H1 (cell line): ENCODE results near the gene SYP. TPM values are rescaled to one million over a fixed set of nuclear protein-coding genes. Genes with fewer than 3 reads are reported as not detected.

Experiments
- CTCF ChIA-PET: fragments of 300-600 bp; sonication (Branson Sonifier 250); formaldehyde crosslinking; loops from one replicate; lab custom pipeline; 2021; ENCODE audit not compliant: partially characterized antibody; lab: Charles Lee
- POLR2A ChIA-PET: fragments of 300-600 bp; sonication (Branson Sonifier 250); formaldehyde crosslinking; loops from one replicate; lab custom pipeline; 2021; ENCODE audit warnings: inconsistent platforms; ENCODE audit not compliant: partially characterized antibody; lab: Charles Lee
- DNase-seq, 2 experiments: peaks; one replicate each; pipeline versions ENCODE4 v3.0.0 to v3.0.0-alpha.2; 2010 to 2022; ENCODE audit warnings: low spot score in 2 of 2, low read depth in 1 of 2, mixed read lengths in 1 of 2
- FAIRE-seq: peaks from 2 replicates; lab custom pipeline; 2011; peaks lifted over from hg19 to GRCh38; lab: Jason Lieb, UNC
- H2AFZ ChIP-seq: 2 replicates; pipeline ENCODE4 v1.8.1; 2012; ENCODE audit warnings: low read length, inconsistent platforms
- H2AK5ac ChIP-seq: 2 replicates; pipeline ENCODE4 v1.6.1; 2013; ENCODE audit warnings: low read depth, low read length
- H2BK120ac ChIP-seq: replicated peaks from 2 replicates; pipeline ENCODE3; 2013; ENCODE audit warnings: low read depth, low read length, inconsistent platforms
- H2BK12ac ChIP-seq: 2 replicates; pipeline ENCODE4 v1.6.1; 2013; ENCODE audit warnings: low read depth, low read length
- H2BK15ac ChIP-seq: 2 replicates; pipeline ENCODE4 v1.6.1; 2013; ENCODE audit warnings: low read length
- H2BK20ac ChIP-seq: 2 replicates; pipeline ENCODE4 v1.6.1; 2013; ENCODE audit warnings: low read length
- H2BK5ac ChIP-seq: 2 replicates; pipeline ENCODE4 v1.6.1; 2013; ENCODE audit warnings: low read depth, low read length
- H3K14ac ChIP-seq: 2 replicates; pipeline ENCODE4 v1.6.1; 2013; ENCODE audit warnings: inconsistent platforms; ENCODE audit not compliant: insufficient read length
- H3K18ac ChIP-seq: 2 replicates; pipeline ENCODE4 v1.6.1; 2013; ENCODE audit warnings: low read length; ENCODE audit errors: extremely low read depth
- H3K23ac ChIP-seq: 2 replicates; pipeline ENCODE4 v1.6.1; 2013; ENCODE audit warnings: inconsistent platforms; ENCODE audit not compliant: insufficient read length
- H3K23me2 ChIP-seq: 2 replicates; pipeline ENCODE4 v1.6.1; 2013; ENCODE audit warnings: low read depth, low read length
- H3K27ac ChIP-seq: 2 replicates; pipeline ENCODE4 v1.6.1; 2011; ENCODE audit warnings: low read depth, low read length, inconsistent platforms
- H3K27me3 ChIP-seq, 4 experiments: replicated peaks in 1 of 4; 1 replicate in 1 of 4; 2 replicates in 3 of 4; pipeline versions ENCODE4 v1.6.1 to v1.8.1; 2011 to 2013; ENCODE audit warnings: low read length in 3 of 4, mild to moderate bottlenecking in 3 of 4, inconsistent platforms in 2 of 4, mixed read lengths in 2 of 4, moderate library complexity in 1 of 4; ENCODE audit not compliant: control insufficient read depth in 3 of 4, insufficient read depth in 3 of 4; ENCODE audit errors: extremely low read depth in 1 of 4
- H3K36me3 ChIP-seq, 4 experiments: 2 replicates each; pipeline versions ENCODE4 v1.6.1 to v1.8.1; 2011 to 2013; ENCODE audit warnings: mild to moderate bottlenecking in 4 of 4, low read length in 3 of 4, moderate library complexity in 2 of 4, control low read depth in 1 of 4, inconsistent platforms in 1 of 4; ENCODE audit not compliant: insufficient read depth in 4 of 4, control insufficient read depth in 2 of 4
- H3K4ac ChIP-seq: replicated peaks from 2 replicates; pipeline ENCODE3; 2013; ENCODE audit warnings: low read length, low read depth, mixed read lengths, inconsistent platforms; ENCODE audit not compliant: insufficient read length
- H3K4me1 ChIP-seq, 4 experiments: replicated peaks in 1 of 4; 1 replicate in 1 of 4; 2 replicates in 3 of 4; pipeline versions ENCODE4 v1.6.1 to v1.8.1; 2011 to 2013; ENCODE audit warnings: low read length in 3 of 4, inconsistent platforms in 2 of 4, mixed read lengths in 1 of 4; ENCODE audit not compliant: insufficient read depth in 4 of 4, control insufficient read depth in 3 of 4
- H3K4me2 ChIP-seq, 2 experiments: 2 replicates each; pipeline versions ENCODE4 v1.6.1 to v1.8.1; 2011 to 2013; ENCODE audit warnings: low read depth in 2 of 2, low read length in 2 of 2, control low read depth in 1 of 2, inconsistent platforms in 1 of 2, mild to moderate bottlenecking in 1 of 2; ENCODE audit not compliant: insufficient read depth in 1 of 2
- H3K4me3 ChIP-seq, 4 experiments: fragments of 200-600, 300-600 bp in 1 of 4; sonication (generic), shearing (Covaris generic), sonication (Bioruptor Twin) in 1 of 4; 2 replicates each; pipeline versions ENCODE4 v1.5.1 to v1.8.1; 2011 to 2016; ENCODE audit warnings: low read length in 4 of 4, low read depth in 3 of 4, control low read depth in 2 of 4, inconsistent platforms in 2 of 4, mild to moderate bottlenecking in 2 of 4, mixed read lengths in 1 of 4, moderate library complexity in 1 of 4; ENCODE audit not compliant: insufficient read depth in 2 of 4; ENCODE audit errors: extremely low read depth in 1 of 4
- H3K56ac ChIP-seq: replicated peaks from 2 replicates; pipeline ENCODE3; 2013; ENCODE audit warnings: low read depth, mild to moderate bottlenecking, mixed read lengths, low read length, inconsistent platforms; ENCODE audit not compliant: insufficient read length
- H3K79me1 ChIP-seq: 2 replicates; pipeline ENCODE4 v1.6.1; 2013; ENCODE audit warnings: low read depth, low read length, control low read depth
- H3K79me2 ChIP-seq, 2 experiments: 2 replicates each; pipeline versions ENCODE4 v1.6.1 to v1.8.1; 2012 to 2013; ENCODE audit warnings: low read length in 2 of 2, mild to moderate bottlenecking in 2 of 2, inconsistent platforms in 1 of 2; ENCODE audit not compliant: insufficient read depth in 2 of 2, control insufficient read depth in 1 of 2
- H3K9ac ChIP-seq, 4 experiments: replicated peaks in 1 of 4; 1 replicate in 1 of 4; 2 replicates in 3 of 4; pipeline versions ENCODE4 v1.6.1 to v1.8.1; 2011 to 2013; ENCODE audit warnings: low read depth in 3 of 4, low read length in 3 of 4, control low read depth in 2 of 4, mild to moderate bottlenecking in 2 of 4, moderate library complexity in 2 of 4, inconsistent platforms in 1 of 4; ENCODE audit errors: extremely low read depth in 1 of 4
- H3K9me3 ChIP-seq, 2 experiments: 2 replicates each; pipeline versions ENCODE4 v1.6.1 to v1.8.1; 2012 to 2013; ENCODE audit warnings: mild to moderate bottlenecking in 2 of 2, moderate library complexity in 2 of 2, control low read depth in 1 of 2, inconsistent platforms in 1 of 2, low read depth in 1 of 2, low read length in 1 of 2, mixed read lengths in 1 of 2; ENCODE audit not compliant: insufficient read depth in 2 of 2
- H4K20me1 ChIP-seq, 2 experiments: replicated peaks in 1 of 2; 2 replicates each; pipeline versions ENCODE3 to v1.8.1; 2011 to 2013; ENCODE audit warnings: inconsistent platforms in 2 of 2, low read length in 2 of 2, mild to moderate bottlenecking in 1 of 2; ENCODE audit not compliant: insufficient read depth in 2 of 2, control insufficient read depth in 1 of 2
- H4K5ac ChIP-seq: 2 replicates; pipeline ENCODE4 v1.6.1; 2013; ENCODE audit warnings: low read length, low read depth, mixed read lengths, inconsistent platforms; ENCODE audit not compliant: insufficient read length
- H4K8ac ChIP-seq: 2 replicates; pipeline ENCODE4 v1.8.0; 2013; ENCODE audit warnings: mild to moderate bottlenecking, moderate library complexity, low read length, inconsistent platforms; ENCODE audit not compliant: insufficient read depth; ENCODE audit errors: extremely low read depth
- H4K91ac ChIP-seq: replicated peaks from 2 replicates; pipeline ENCODE3; 2013; ENCODE audit warnings: low read length, mixed read lengths, inconsistent platforms; ENCODE audit not compliant: insufficient read length
- BACH1 ChIP-seq: IDR thresholded peaks from 2 replicates; pipeline ENCODE4 v1.6.1; 2012; ENCODE audit warnings: low read length, improper control_type of control experiment
- BCL11A ChIP-seq, 2 experiments: IDR thresholded peaks; one replicate each; pipeline ENCODE4 v1.6.1; 2011; ENCODE audit warnings: low read depth in 2 of 2, low read length in 2 of 2, mild to moderate bottlenecking in 2 of 2
- CEBPB ChIP-seq: IDR thresholded peaks from 2 replicates; pipeline ENCODE4 v1.6.1; 2012; ENCODE audit warnings: low read depth, low read length
- CHD2 ChIP-seq: IDR thresholded peaks from 2 replicates; pipeline ENCODE4 v1.6.1; 2012; ENCODE audit warnings: low read length, improper control_type of control experiment
- CREB1 ChIP-seq: IDR thresholded peaks from 2 replicates; pipeline ENCODE4 v1.6.1; 2012; ENCODE audit warnings: inconsistent platforms
- EGR1 ChIP-seq: IDR thresholded peaks from 2 replicates; pipeline ENCODE4 v1.6.1; 2011; ENCODE audit warnings: low read depth, low read length, borderline replicate concordance
- FOSL1 ChIP-seq: IDR thresholded peaks from 2 replicates; pipeline ENCODE4 v1.6.1; 2011; ENCODE audit warnings: mild to moderate bottlenecking, low read depth, low read length, moderate library complexity; ENCODE audit not compliant: insufficient read depth
- HDAC6 ChIP-seq: IDR thresholded peaks from one replicate; pipeline ENCODE4 v1.7.1; 2012; ENCODE audit warnings: low read depth, mild to moderate bottlenecking, inconsistent platforms, low read length, moderate library complexity
- MAFK ChIP-seq: IDR thresholded peaks from 2 replicates; pipeline ENCODE4 v1.6.1; 2012; ENCODE audit warnings: low read depth, mild to moderate bottlenecking, improper control_type of control experiment, low read length
- NANOG ChIP-seq: IDR thresholded peaks from 2 replicates; pipeline ENCODE4 v1.6.1; 2011; ENCODE audit warnings: low read length, low read depth, mild to moderate bottlenecking, inconsistent platforms; ENCODE audit not compliant: insufficient read depth, poor library complexity, severe bottlenecking
- RFX5 ChIP-seq: IDR thresholded peaks from 2 replicates; pipeline ENCODE4 v1.6.1; 2011; ENCODE audit warnings: low read depth, low read length, improper control_type of control experiment, borderline replicate concordance
- SIRT6 ChIP-seq: IDR thresholded peaks from one replicate; pipeline ENCODE4 v1.7.1; 2012; ENCODE audit warnings: low read length, inconsistent platforms
- TAF1 ChIP-seq: IDR thresholded peaks from 2 replicates; pipeline ENCODE4 v1.6.1; 2011; ENCODE audit warnings: mild to moderate bottlenecking, low read depth, low read length
- WGBS, 2 experiments: shearing (Covaris generic) in 1 of 2; methylation state at CpG; one replicate each; pipeline versions ENCODE4 v1.1.6 to v1.1.7; 2013 to 2015; ENCODE audit warnings: low lambda C conversion rate in 2 of 2, mixed read lengths in 2 of 2, inconsistent platforms in 1 of 2, low coverage in 1 of 2, missing lambda C conversion rate in 1 of 2; ENCODE audit not compliant: insufficient replicate concordance in 2 of 2, insufficient coverage in 1 of 2, insufficient read length in 1 of 2; ENCODE audit errors: extremely low coverage in 1 of 2, missing lambda C conversion rate in 1 of 2; 5-methylcytosine and 5-hydroxymethylcytosine counted together
- polyA plus RNA-seq, 7 experiments: library from polyadenylated mRNA; depleted of rRNA in 3 of 7; stranded (reverse) in 5 of 7; unstranded in 2 of 7; fragments of >200 nt in 5 of 7; fragments of 200-250 nt in 2 of 7; gene quantifications; 1 replicate in 5 of 7; 2 replicates in 1 of 7; 4 replicates in 1 of 7; pipeline versions ENCODE4 v1.2.1 to v1.2.3, GENCODE V29; 2011 to 2013; ENCODE audit warnings: missing spikeins in 2 of 7, mixed read lengths in 2 of 7
- total RNA-seq: library from RNA; stranded (reverse); fragmentation: NEBNext Ultra II Directional; extraction: Animal tissue kit (Norgen Biotek cat#: 25700); gene quantifications from 2 replicates; pipeline ENCODE4 v1.2.1, GENCODE V29; 2021
- TF ChIP-seq, protein P1 (sequence below): IDR thresholded peaks from 2 replicates; pipeline ENCODE4 v1.6.1; 2011; ENCODE audit warnings: low read length, improper control_type of control experiment
- TF ChIP-seq, protein P2 (sequence below): IDR thresholded peaks from 2 replicates; pipeline ENCODE4 v1.6.1; 2011; ENCODE audit warnings: low read depth, mild to moderate bottlenecking, low read length; ENCODE audit not compliant: insufficient read depth

SYP gene
- total and polyA plus RNA-seq, 2 of the 8 experiments (the other 6 are each of a cell fraction or from before 2014, with no cell fraction given) = 4.3 to 10.8 TPM

DNA sequence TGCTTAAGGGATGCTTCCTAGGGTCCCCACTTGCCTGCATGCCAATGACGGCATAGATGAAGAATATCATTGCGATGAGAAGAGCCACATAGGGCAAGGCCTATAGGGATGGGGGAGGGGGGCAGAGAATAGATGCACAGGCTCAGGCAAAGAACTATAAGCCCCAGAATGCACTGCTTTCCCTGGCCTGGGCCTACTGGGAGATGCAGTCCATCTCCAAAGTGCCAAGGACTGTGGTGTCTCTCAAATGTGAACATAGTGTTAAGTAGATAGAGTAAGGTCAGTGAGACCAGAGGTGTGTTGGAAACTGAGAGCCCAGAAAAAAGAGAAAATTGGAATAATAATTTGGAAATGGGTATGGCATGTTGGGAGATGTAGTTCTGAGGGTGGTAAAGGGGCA lies 12.2 kb upstream of the SYP start:
- Histone ChIP-seq H3K9me3 (no peaks in the 10 kb centered on the region), H4K91ac (no peak overlapping the region), H3K27ac (no peak overlapping the region), H2BK20ac (no peak overlapping the region), H3K79me2 (no peaks in the 10 kb centered on the region), H2AFZ (no peak overlapping the region), H4K5ac (no peak overlapping the region), H4K20me1 (no peaks in the 10 kb centered on the region), H3K79me1 (no peaks in the 10 kb centered on the region), H3K9ac (no peak overlapping the region), H2AK5ac (no peak overlapping the region), H3K4me3 (no peak overlapping the region), H3K4me1 (peaks cover 0 to 9% (median 2%) of the 10 kb centered on the region in 4 experiments; a peak in 2 of 7 replicates), H2BK120ac (no peak overlapping the region), H3K36me3 (no peaks in the 10 kb centered on the region), H3K23ac (no peak overlapping the region), H2BK12ac (no peak overlapping the region), H3K18ac (no peak overlapping the region), H3K14ac (no peak overlapping the region), H3K27me3 (no peaks in the 10 kb centered on the region), H3K23me2 (no peaks in the 10 kb centered on the region), H2BK15ac (no peak overlapping the region), H3K56ac (no peak overlapping the region), H3K4ac (no peak overlapping the region), H4K8ac (no peak overlapping the region), H3K4me2 (no peak overlapping the region), H2BK5ac (no peak overlapping the region)
- FAIRE-seq (no peak), DNase-seq (no peak)
- ChIA-PET POLR2A (no interaction called here), CTCF (no interaction called here)
- no CpG with 5 or more reads among the region's 2 CpGs for WGBS, 2 experiments
- TF ChIP-seq HDAC6 (no peak), CREB1 (no peak), RFX5 (no peak), MAFK (no peak), CEBPB (no peak), EGR1 (no peak), BACH1 (no peak), NANOG (no peak), CHD2 (no peak), SIRT6 (no peak), BCL11A (IDR thresholded peaks at IDR 0.05; ENCODE audit: low read depth in 2 of 2, low read length in 2 of 2) (no peak), TAF1 (no peak), FOSL1 (no peak)
- TF ChIP-seq, protein P1, sequence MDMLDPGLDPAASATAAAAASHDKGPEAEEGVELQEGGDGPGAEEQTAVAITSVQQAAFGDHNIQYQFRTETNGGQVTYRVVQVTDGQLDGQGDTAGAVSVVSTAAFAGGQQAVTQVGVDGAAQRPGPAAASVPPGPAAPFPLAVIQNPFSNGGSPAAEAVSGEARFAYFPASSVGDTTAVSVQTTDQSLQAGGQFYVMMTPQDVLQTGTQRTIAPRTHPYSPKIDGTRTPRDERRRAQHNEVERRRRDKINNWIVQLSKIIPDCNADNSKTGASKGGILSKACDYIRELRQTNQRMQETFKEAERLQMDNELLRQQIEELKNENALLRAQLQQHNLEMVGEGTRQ = no peak
- TF ChIP-seq, protein P2, sequence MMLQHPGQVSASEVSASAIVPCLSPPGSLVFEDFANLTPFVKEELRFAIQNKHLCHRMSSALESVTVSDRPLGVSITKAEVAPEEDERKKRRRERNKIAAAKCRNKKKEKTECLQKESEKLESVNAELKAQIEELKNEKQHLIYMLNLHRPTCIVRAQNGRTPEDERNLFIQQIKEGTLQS = no peak
